ENCODE measurements around the gene GBF1.
"Not testable (repeated sequence)": the region's sequence is repeated elsewhere in the genome, so short reads cannot be mapped to it uniquely, and the experiment has no call there.

The GBF1 gene

GRCh38 chr10:102300278-102300843, 55.0 kb downstream of the GBF1 start:
- no peak for TF ChIP-seq CTCF (IDR thresholded peaks at IDR 0.05; ENCODE audit: borderline replicate concordance, insufficient read depth, low read depth, low read length)
- H3K4me3 ChIP-seq (ENCODE audit: low read depth, low read length), result no peak overlapping the region

- not testable (repeated sequence) for H3K4me3 ChIP-seq (ENCODE audit: low read depth, low read length)
Observed at GRCh38 chr10:102300912-102301311, 55.6 kb downstream of the GBF1 start.

GRCh38 chr10:102301332-102301731, 56.0 kb downstream of the GBF1 start:
- not testable (repeated sequence) for H3K4me3 ChIP-seq (ENCODE audit: low read depth, low read length)

GRCh38 chr10:102302611-102303010, 57.3 kb downstream of the GBF1 start:
- no peak for TF ChIP-seq CTCF (IDR thresholded peaks at IDR 0.05; ENCODE audit: borderline replicate concordance, insufficient read depth, low read depth, low read length)
- H3K4me3 ChIP-seq (ENCODE audit: low read depth, low read length), result no peak overlapping the region

GRCh38 chr10:102306006-102306405, 60.7 kb downstream of the GBF1 start:
- TF ChIP-seq CTCF (IDR thresholded peaks at IDR 0.05; ENCODE audit: borderline replicate concordance, insufficient read depth, low read depth, low read length), result no peak
- no peak overlapping the region for H3K4me3 ChIP-seq (ENCODE audit: low read depth, low read length)

GRCh38 chr10:102306710-102307109, 61.4 kb downstream of the GBF1 start:
- no peak overlapping the region for H3K4me3 ChIP-seq (ENCODE audit: low read depth, low read length)
- no peak for TF ChIP-seq CTCF (IDR thresholded peaks at IDR 0.05; ENCODE audit: borderline replicate concordance, insufficient read depth, low read depth, low read length)

- H3K4me3 ChIP-seq (ENCODE audit: low read depth, low read length), result not testable (repeated sequence)
Observed at GRCh38 chr10:102308318-102308717, 63.0 kb downstream of the GBF1 start.

GRCh38 chr10:102309236-102309635, 63.9 kb downstream of the GBF1 start:
- no peak overlapping the region for H3K4me3 ChIP-seq (ENCODE audit: low read depth, low read length)
- no peak for TF ChIP-seq CTCF (IDR thresholded peaks at IDR 0.05; ENCODE audit: borderline replicate concordance, insufficient read depth, low read depth, low read length)

GRCh38 chr10:102309916-102310315, 64.6 kb downstream of the GBF1 start:
- TF ChIP-seq CTCF (IDR thresholded peaks at IDR 0.05; ENCODE audit: borderline replicate concordance, insufficient read depth, low read depth, low read length), result no peak
- no peak overlapping the region for H3K4me3 ChIP-seq (ENCODE audit: low read depth, low read length)

All from GM12875 (cell line).